ENCODE data around the gene PTPRJ.

DNA sequence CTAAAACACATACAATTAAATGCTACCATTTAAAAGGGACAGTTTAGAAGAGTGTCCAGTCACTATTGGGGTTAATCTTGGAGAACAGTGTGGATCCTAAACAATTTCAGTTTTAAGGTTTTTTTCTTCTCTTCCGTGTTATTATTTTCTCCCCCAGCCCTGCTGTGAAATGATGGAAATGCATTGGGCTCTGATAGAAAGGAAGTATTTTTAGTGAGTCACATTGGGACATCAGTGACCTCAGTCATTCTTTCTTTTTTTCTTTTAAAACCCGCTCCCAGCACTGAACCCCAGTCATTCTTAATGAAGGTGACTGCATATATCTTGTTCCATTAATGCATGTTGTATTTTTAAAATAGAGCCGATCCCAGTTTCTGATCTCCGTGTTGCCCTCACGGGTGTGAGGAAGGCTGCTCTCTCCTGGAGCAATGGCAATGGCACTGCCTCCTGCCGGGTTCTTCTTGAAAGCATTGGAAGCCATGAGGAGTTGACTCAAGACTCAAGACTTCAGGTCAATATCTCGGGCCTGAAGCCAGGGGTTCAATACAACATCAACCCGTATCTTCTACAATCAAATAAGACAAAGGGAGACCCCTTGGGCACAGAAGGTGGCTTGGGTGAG, 143.0 kb downstream of the PTPRJ start:
- no peak for TF ChIP-seq BRCA1 (CRISPR knock-in tag; IDR thresholded peaks at IDR 0.05)
- TF ChIP-seq CENPT (CRISPR knock-in tag; IDR thresholded peaks at IDR 0.05; ENCODE audit: low read depth): no peak
- TF ChIP-seq, protein P1, sequence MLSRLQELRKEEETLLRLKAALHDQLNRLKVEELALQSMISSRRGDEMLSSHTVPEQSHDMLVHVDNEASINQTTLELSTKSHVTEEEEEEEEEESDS (CRISPR knock-in tag; IDR thresholded peaks at IDR 0.05; ENCODE audit: borderline replicate concordance): no peak
- no peak for TF ChIP-seq SAP130 (CRISPR knock-in tag; IDR thresholded peaks at IDR 0.05; ENCODE audit: low read depth)
- no peak for TF ChIP-seq ETV6 (CRISPR knock-in tag; conservative IDR thresholded peaks at IDR 0.05)
